Urinary bladder (tissue), 4 donors: ENCODE results near the gene DYRK1A. TPM values are rescaled to one million over a fixed set of nuclear protein-coding genes. Genes with fewer than 3 reads are reported as not detected.

Experiments
- DNase-seq: peaks from one replicate; pipeline ENCODE4 v3.0.0-alpha.2; 2015; ENCODE audit errors: extremely low spot score
- H3K27ac ChIP-seq: one replicate; pipeline ENCODE4 v1.5.1; 2013; ENCODE audit warnings: low read depth, mild to moderate bottlenecking, moderate library complexity
- H3K36me3 ChIP-seq: one replicate; pipeline ENCODE4 v1.6.1; 2013; ENCODE audit warnings: mild to moderate bottlenecking, moderate library complexity; ENCODE audit not compliant: insufficient read depth
- H3K4me1 ChIP-seq: one replicate; pipeline ENCODE4 v1.6.1; 2013; ENCODE audit warnings: mild to moderate bottlenecking, moderate library complexity; ENCODE audit not compliant: insufficient read depth
- H3K4me3 ChIP-seq: one replicate; pipeline ENCODE4 v1.5.1; 2013; ENCODE audit warnings: low read depth, low read length
- WGBS: extraction: QIAGEN DNeasy Blood & Tissue Kit; methylation state at CpG from one replicate; pipeline ENCODE4 v1.1.7; 2013; 5-methylcytosine and 5-hydroxymethylcytosine counted together
- polyA plus RNA-seq: library from polyadenylated mRNA; stranded (reverse); fragments of 200-250 nt; gene quantifications from one replicate; pipeline ENCODE4 v1.2.3, GENCODE V29; 2013
- total RNA-seq: library from RNA; depleted of rRNA; stranded (reverse); fragments of >200 nt; gene quantifications from one replicate; pipeline ENCODE4 v1.2.3, GENCODE V29; 2014
- donor health status: healthy with polysubstance abuse.
- donor health status: healthy.

The DYRK1A gene
- total and polyA plus RNA-seq, 2 donors = 29.0 to 132 TPM

GRCh38 chr21:37384416-37384815 is 17.8 kb downstream of the DYRK1A start:
- H3K4me3 ChIP-seq = no peak overlapping the region
- no peak for DNase-seq
- no peaks in the 10 kb centered on the region for H3K36me3 ChIP-seq
- 94% methylated on average over 1 of the region's 1 CpG for WGBS
- H3K4me1 ChIP-seq = no peaks in the 10 kb centered on the region
- H3K27ac ChIP-seq = no peak overlapping the region

- WGBS = 90% methylated on average over 5 of the region's 5 CpGs
- Histone ChIP-seq H3K27ac (no peak overlapping the region), H3K4me1 (no peaks in the 10 kb centered on the region)
These were observed 18.7 kb downstream of the DYRK1A start for GRCh38 chr21:37385179-37385765.

DNA sequence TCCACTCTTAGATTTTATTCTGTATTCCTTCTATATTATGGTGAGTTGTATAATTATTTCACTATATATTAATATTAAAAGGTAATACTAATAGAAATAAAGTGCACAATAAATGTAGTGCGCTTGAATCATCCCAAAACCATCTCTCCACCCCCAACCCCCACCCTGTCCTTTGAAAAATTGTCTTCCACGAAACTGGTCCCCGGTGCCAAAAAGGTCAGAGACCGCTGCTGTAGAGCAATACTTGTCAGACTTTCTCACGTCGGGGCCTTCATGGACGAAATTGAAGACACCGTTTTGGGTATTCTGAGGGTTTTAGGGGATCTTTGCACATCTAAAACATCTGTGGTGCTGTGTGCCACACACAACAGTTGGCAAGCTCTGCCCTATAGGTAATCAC is 19.6 kb downstream of the DYRK1A start:
- Histone ChIP-seq H3K27ac (no peak overlapping the region), H3K36me3 (no peaks in the 10 kb centered on the region), H3K4me1 (no peaks in the 10 kb centered on the region), H3K4me3 (no peak overlapping the region)
- 88% methylated on average over 8 of the region's 8 CpGs for WGBS
- no peak for DNase-seq

More at GRCh38 chr21:37385179-37385765, 18.7 kb downstream of the DYRK1A start:
- Histone ChIP-seq H3K4me3 (no peak overlapping the region), H3K36me3 (no peaks in the 10 kb centered on the region)
- no peak for DNase-seq

- no peaks in the 10 kb centered on the region for H3K4me1 ChIP-seq
- 67% methylated on average over 5 of the region's 5 CpGs for WGBS
- no peak overlapping the region for H3K4me3 ChIP-seq
These were observed 22.9 kb downstream of the DYRK1A start for GRCh38 chr21:37389456-37389855.

GRCh38 chr21:37391666-37392065 is 25.1 kb downstream of the DYRK1A start:
- WGBS = 29% methylated on average over 3 of the region's 3 CpGs
- Histone ChIP-seq H3K36me3 (no peaks in the 10 kb centered on the region), H3K4me1 (no peaks in the 10 kb centered on the region), H3K27ac (no peak overlapping the region), H3K4me3 (no peak overlapping the region)
- no peak for DNase-seq

More at GRCh38 chr21:37389456-37389855, 22.9 kb downstream of the DYRK1A start:
- Histone ChIP-seq H3K27ac (no peak overlapping the region), H3K36me3 (no peaks in the 10 kb centered on the region)
- DNase-seq = no peak

- WGBS = 92% methylated on average over 4 of the region's 4 CpGs
- Histone ChIP-seq H3K4me1 (no peaks in the 10 kb centered on the region), H3K36me3 (no peaks in the 10 kb centered on the region), H3K27ac (no peak overlapping the region), H3K4me3 (no peak overlapping the region)
- DNase-seq = no peak
These were observed 25.9 kb downstream of the DYRK1A start for GRCh38 chr21:37392441-37392840.

DNA sequence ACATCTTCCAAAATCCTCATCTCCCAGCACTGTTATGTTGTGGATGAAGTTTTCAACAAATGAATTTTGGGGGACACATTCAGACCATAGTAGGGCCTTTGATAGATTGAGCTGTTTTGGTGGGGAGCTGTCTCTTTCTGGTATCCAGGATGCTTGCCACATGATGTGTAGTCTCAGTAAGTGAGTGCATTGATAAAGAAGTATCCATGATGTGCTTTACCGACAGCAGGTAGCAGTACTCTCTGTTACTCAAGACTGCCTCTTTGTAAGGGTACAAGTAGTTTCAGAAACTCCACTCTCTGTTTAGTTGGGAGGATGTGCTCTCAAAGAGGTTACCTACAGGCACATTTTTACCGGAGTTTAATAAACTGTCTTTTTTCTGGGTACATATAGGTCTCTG is 26.5 kb downstream of the DYRK1A start:
- DNase-seq = no peak

GRCh38 chr21:37393786-37394185 is 27.2 kb downstream of the DYRK1A start:
- H3K27ac ChIP-seq = no peak overlapping the region
- 92% methylated on average over 3 of the region's 3 CpGs for WGBS
- H3K36me3 ChIP-seq = no peaks in the 10 kb centered on the region
- no peak overlapping the region for H3K4me3 ChIP-seq
- no peaks in the 10 kb centered on the region for H3K4me1 ChIP-seq
- DNase-seq = no peak

More for the DNA sequence above, 26.5 kb downstream of the DYRK1A start:
- 97% methylated on average over 2 of the region's 2 CpGs for WGBS
- Histone ChIP-seq H3K27ac (no peak overlapping the region), H3K36me3 (no peaks in the 10 kb centered on the region), H3K4me1 (no peaks in the 10 kb centered on the region), H3K4me3 (no peak overlapping the region)

GRCh38 chr21:37395961-37396360 is 29.4 kb downstream of the DYRK1A start:
- Histone ChIP-seq H3K27ac (no peak overlapping the region), H3K4me1 (peaks cover 2% of the 10 kb centered on the region), H3K36me3 (no peaks in the 10 kb centered on the region), H3K4me3 (no peak overlapping the region)
- WGBS = 89% methylated on average over 2 of the region's 2 CpGs
- DNase-seq = no peak

- Histone ChIP-seq H3K36me3 (no peaks in the 10 kb centered on the region), H3K4me3 (no peak overlapping the region), H3K27ac (no peak overlapping the region), H3K4me1 (peaks cover 2% of the 10 kb centered on the region)
- 91% methylated on average over 6 of the region's 6 CpGs for WGBS
- no peak for DNase-seq
These were observed 30.3 kb downstream of the DYRK1A start for GRCh38 chr21:37396855-37397254.

DNA sequence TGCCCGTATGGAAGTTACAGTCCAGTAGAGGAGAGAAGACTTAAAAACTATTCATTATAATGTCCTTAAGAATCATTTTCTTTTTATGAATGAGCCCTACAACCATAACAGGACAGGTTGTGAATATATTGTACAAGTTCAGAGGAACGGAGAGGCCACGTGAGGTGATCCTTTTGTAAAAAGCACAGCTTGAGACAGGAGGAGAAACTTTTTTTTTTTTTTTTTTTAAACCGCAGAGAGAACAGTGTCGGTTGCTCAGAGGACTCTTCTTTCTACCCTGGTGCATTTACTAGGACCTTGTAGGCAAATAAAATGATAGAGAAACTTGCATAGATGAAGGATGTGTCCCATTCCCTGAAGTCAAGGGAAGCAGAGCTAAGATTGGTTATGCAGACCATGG is 32.1 kb downstream of the DYRK1A start:
- Histone ChIP-seq H3K36me3 (no peaks in the 10 kb centered on the region), H3K4me1 (peaks cover 2% of the 10 kb centered on the region), H3K27ac (no peak overlapping the region), H3K4me3 (no peak overlapping the region)
- no peak for DNase-seq
- 77% methylated on average over 5 of the region's 5 CpGs for WGBS

GRCh38 chr21:37402251-37402867 is 35.8 kb downstream of the DYRK1A start:
- H3K27ac ChIP-seq = no peak overlapping the region
- no peak overlapping the region for H3K4me3 ChIP-seq
- 98% methylated on average over 3 of the region's 3 CpGs for WGBS
- no peak for DNase-seq
- peaks cover 5% of the 10 kb centered on the region for H3K4me1 ChIP-seq
- no peaks in the 10 kb centered on the region for H3K36me3 ChIP-seq

- Histone ChIP-seq H3K27ac (no peak overlapping the region), H3K4me1 (peaks cover 5% of the 10 kb centered on the region), H3K36me3 (no peaks in the 10 kb centered on the region), H3K4me3 (no peak overlapping the region)
- no peak for DNase-seq
- 81% methylated on average over 4 of the region's 4 CpGs for WGBS
These were observed 39.1 kb downstream of the DYRK1A start for GRCh38 chr21:37405629-37406028.

GRCh38 chr21:37407719-37408420 is 41.3 kb downstream of the DYRK1A start:
- H3K36me3 ChIP-seq = no peaks in the 10 kb centered on the region
- WGBS = 55% methylated on average over 6 of the region's 6 CpGs
- DNase-seq = no peak
- H3K27ac ChIP-seq = no peak overlapping the region
- no peak overlapping the region for H3K4me3 ChIP-seq
- H3K4me1 ChIP-seq = peaks cover 8% of the 10 kb centered on the region
